ENCODE data around the gene STX18. TPM values are rescaled to one million over a fixed set of nuclear protein-coding genes. Genes with fewer than 3 reads are reported as not detected.

STX18 gene
- total RNA-seq, 2 experiments from 2014 or later: 20.2 to 23.2 TPM

DNA sequence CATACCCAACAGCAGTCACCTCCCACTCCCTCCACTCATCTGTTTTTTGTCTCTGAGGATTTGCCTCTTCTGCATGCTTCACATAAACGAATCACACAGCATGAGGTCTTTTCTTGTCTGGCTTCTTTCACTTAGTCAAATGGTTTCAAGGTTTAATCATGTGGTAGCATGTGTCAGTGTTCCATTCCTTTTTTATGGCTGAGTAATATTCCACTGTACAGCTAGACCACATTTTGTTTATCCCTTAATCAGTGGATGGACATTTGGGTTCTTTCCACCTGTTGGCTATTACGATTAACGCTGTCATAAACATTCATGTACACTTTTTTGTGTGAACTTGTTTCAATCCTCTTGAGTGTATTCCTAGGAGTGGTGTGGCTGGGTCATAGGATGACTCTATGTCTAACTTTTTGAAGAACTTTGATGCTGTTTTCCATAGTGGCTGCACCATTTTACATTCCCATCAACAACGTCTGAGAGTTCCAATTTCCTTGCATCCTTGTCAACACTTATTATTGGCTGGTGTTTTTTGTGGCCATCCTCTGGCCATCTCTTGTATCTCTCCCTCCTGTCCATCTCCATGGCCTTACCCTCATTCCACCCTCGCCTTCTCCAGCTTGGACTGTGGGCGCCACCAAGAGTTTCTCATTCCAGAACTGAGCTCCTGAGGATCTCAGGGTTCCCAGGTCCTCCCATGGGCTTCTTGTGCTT is 167.3 kb downstream of the STX18 start:
- CTCF ChIA-PET: no interaction called here
- no peak for DNase-seq
- POLR2A ChIA-PET: interaction anchor here (0.7 kb wide), 1 partner anchor 130 kb away, joined by 3 read pairs; no protein-coding TSS in a partner anchor
- intact Hi-C loops (cut with micrococcal nuclease): no loop called here
- Mint-ChIP-seq H3K9me3 (no peaks in the 10 kb centered on the region), H3K4me1 (ENCODE audit: low read depth) (no peaks in the 10 kb centered on the region), H3K36me3 (no peaks in the 10 kb centered on the region), H3K27ac (no peak overlapping the region), H3K27me3 (peaks cover 5% of the 10 kb centered on the region), H3K4me3 (no peak overlapping the region)

Other genes starting within 250 kb of the STX18 start
- 10 to 100 TPM in 1 of 2 experiments, 1 to 10 TPM in 1; 9.1 to 11.4 TPM for gene NSG1, start 154.9 kb downstream of the STX18 start, total RNA-seq

All from activated CD4-positive, alpha-beta memory T cell treated with anti-CD3 and anti-CD28 coated beads for 36 hours (primary cell).